ENCODE measurements around the gene SNED1.

Gene SNED1

GRCh38 chr2:241007111-241007510 is 8.7 kb downstream of the SNED1 start:
- DNase-seq, result no peak

GRCh38 chr2:241007880-241008710 is 9.7 kb downstream of the SNED1 start:
- DNase-seq, result no peak

GRCh38 chr2:241008711-241009121 is 10.3 kb downstream of the SNED1 start:
- DNase-seq, result no peak

- no peak for DNase-seq
These were observed 10.8 kb downstream of the SNED1 start for GRCh38 chr2:241009191-241009590.

GRCh38 chr2:241009601-241010530 is 11.4 kb downstream of the SNED1 start:
- DNase-seq, result no peak

- no peak for DNase-seq
These were observed 12.3 kb downstream of the SNED1 start for GRCh38 chr2:241010531-241011295.

- no peak for DNase-seq
These were observed 12.8 kb downstream of the SNED1 start for GRCh38 chr2:241011296-241011600.

GRCh38 chr2:241011751-241012510 is 13.5 kb downstream of the SNED1 start:
- no peak for DNase-seq

GRCh38 chr2:241014224-241014623 is 15.8 kb downstream of the SNED1 start:
- DNase-seq, result no peak

- no peak for DNase-seq
These were observed 16.3 kb downstream of the SNED1 start for GRCh38 chr2:241014764-241015163.

GRCh38 chr2:241015439-241015838 is 17.0 kb downstream of the SNED1 start:
- DNase-seq, result no peak

GRCh38 chr2:241017228-241017940 is 19.0 kb downstream of the SNED1 start:
- no peak for DNase-seq

- DNase-seq, result no peak
These were observed 19.9 kb downstream of the SNED1 start for GRCh38 chr2:241018051-241018891.

- no peak for DNase-seq
These were observed 21.2 kb downstream of the SNED1 start for GRCh38 chr2:241019441-241020139.

- no peak for DNase-seq
These were observed 21.8 kb downstream of the SNED1 start for GRCh38 chr2:241020201-241020600.

- DNase-seq, result no peak
These were observed 22.3 kb downstream of the SNED1 start for GRCh38 chr2:241020629-241021190.

GRCh38 chr2:241025639-241026038 is 27.2 kb downstream of the SNED1 start:
- DNase-seq, result no peak

- DNase-seq, result no peak
These were observed 31.3 kb downstream of the SNED1 start for GRCh38 chr2:241029599-241030332.

GRCh38 chr2:241030333-241030680 is 31.9 kb downstream of the SNED1 start:
- no peak for DNase-seq
